ENCODE measurements around the gene KRT27.

GRCh38 chr17:40818343-40818732 is 36.0 kb upstream of the KRT27 start:
- no peak for TF ChIP-seq CTCF (IDR thresholded peaks at IDR 0.05)
- TF ChIP-seq EZH2 (IDR thresholded peaks at IDR 0.05) = no peak
- TF ChIP-seq EZH2phosphoT487 (IDR thresholded peaks at IDR 0.05) = no peak
